OCI-LY3 (cell line): ENCODE measurements around the gene AKAP1.

Source experiments
- EZH2phosphoT487 ChIP-seq: fragments of 200-600 bp; shearing (Covaris generic); IDR thresholded peaks from 2 replicates; pipeline ENCODE4 v1.6.1; 2018; ENCODE audit warnings: antibody characterized with exemption, mixed run types, low read depth
- TF ChIP-seq, protein P1 (sequence below): fragments of 200-600, 300-600 bp; sonication (generic); IDR thresholded peaks from 2 replicates; pipeline ENCODE4 v1.5.1; 2014; ENCODE audit warnings: antibody characterized with exemption, low read length, low read depth

GRCh38 chr17:57090560-57091185 is 5.6 kb downstream of the AKAP1 start:
- TF ChIP-seq, protein P1, sequence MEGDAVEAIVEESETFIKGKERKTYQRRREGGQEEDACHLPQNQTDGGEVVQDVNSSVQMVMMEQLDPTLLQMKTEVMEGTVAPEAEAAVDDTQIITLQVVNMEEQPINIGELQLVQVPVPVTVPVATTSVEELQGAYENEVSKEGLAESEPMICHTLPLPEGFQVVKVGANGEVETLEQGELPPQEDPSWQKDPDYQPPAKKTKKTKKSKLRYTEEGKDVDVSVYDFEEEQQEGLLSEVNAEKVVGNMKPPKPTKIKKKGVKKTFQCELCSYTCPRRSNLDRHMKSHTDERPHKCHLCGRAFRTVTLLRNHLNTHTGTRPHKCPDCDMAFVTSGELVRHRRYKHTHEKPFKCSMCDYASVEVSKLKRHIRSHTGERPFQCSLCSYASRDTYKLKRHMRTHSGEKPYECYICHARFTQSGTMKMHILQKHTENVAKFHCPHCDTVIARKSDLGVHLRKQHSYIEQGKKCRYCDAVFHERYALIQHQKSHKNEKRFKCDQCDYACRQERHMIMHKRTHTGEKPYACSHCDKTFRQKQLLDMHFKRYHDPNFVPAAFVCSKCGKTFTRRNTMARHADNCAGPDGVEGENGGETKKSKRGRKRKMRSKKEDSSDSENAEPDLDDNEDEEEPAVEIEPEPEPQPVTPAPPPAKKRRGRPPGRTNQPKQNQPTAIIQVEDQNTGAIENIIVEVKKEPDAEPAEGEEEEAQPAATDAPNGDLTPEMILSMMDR, result no peak
- TF ChIP-seq EZH2phosphoT487, result no peak
